Adipocyte (in vitro differentiated cells): ENCODE data around the gene SNX9.

Source experiments
- DNase-seq: peaks from one replicate; pipeline ENCODE4 v3.0.0-alpha.2; 2015; ENCODE audit warnings: low read depth
- H3K27me3 ChIP-seq: replicated peaks from 2 replicates; pipeline ENCODE4 v1.7.0; 2013; ENCODE audit warnings: mild to moderate bottlenecking, low read length, moderate library complexity; ENCODE audit not compliant: control insufficient read depth, insufficient read depth
- H3K36me3 ChIP-seq: 2 replicates; pipeline ENCODE4 v1.7.0; 2013; ENCODE audit warnings: low read length, mild to moderate bottlenecking, moderate library complexity; ENCODE audit not compliant: control insufficient read depth, insufficient read depth, severe bottlenecking
- H3K4me1 ChIP-seq: 2 replicates; pipeline ENCODE4 v1.7.0; 2013; ENCODE audit warnings: mild to moderate bottlenecking, low read length, moderate library complexity; ENCODE audit not compliant: control insufficient read depth, insufficient read depth
- H3K4me3 ChIP-seq: 2 replicates; pipeline ENCODE4 v1.7.0; 2013; ENCODE audit warnings: mild to moderate bottlenecking, low read length, moderate library complexity
- H3K9ac ChIP-seq: 2 replicates; pipeline ENCODE4 v1.7.0; 2013; ENCODE audit warnings: mild to moderate bottlenecking, low read length, moderate library complexity
- H3K9me3 ChIP-seq: 2 replicates; pipeline ENCODE4 v1.7.0; 2013; ENCODE audit warnings: mild to moderate bottlenecking, low read length, moderate library complexity; ENCODE audit not compliant: control insufficient read depth

SNX9 gene

GRCh38 chr6:157911278-157911677 lies 88.2 kb downstream of the SNX9 start:
- no peaks in the 10 kb centered on the region for H3K9me3 ChIP-seq
- H3K4me1 ChIP-seq: peaks cover 22% of the 10 kb centered on the region
- H3K36me3 ChIP-seq: peaks cover 62% of the 10 kb centered on the region
- H3K9ac ChIP-seq: no peak overlapping the region
- no peak overlapping the region for H3K4me3 ChIP-seq
- DNase-seq: no peak
- H3K27me3 ChIP-seq: no peaks in the 10 kb centered on the region

GRCh38 chr6:157911786-157912185 lies 88.7 kb downstream of the SNX9 start:
- no peak for DNase-seq
- no peaks in the 10 kb centered on the region for H3K9me3 ChIP-seq
- peak overlapping the region; percentile 38 for H3K9ac ChIP-seq
- no peak overlapping the region for H3K4me3 ChIP-seq
- no peaks in the 10 kb centered on the region for H3K27me3 ChIP-seq
- peaks cover 17% of the 10 kb centered on the region for H3K4me1 ChIP-seq
- peaks cover 67% of the 10 kb centered on the region for H3K36me3 ChIP-seq

DNA sequence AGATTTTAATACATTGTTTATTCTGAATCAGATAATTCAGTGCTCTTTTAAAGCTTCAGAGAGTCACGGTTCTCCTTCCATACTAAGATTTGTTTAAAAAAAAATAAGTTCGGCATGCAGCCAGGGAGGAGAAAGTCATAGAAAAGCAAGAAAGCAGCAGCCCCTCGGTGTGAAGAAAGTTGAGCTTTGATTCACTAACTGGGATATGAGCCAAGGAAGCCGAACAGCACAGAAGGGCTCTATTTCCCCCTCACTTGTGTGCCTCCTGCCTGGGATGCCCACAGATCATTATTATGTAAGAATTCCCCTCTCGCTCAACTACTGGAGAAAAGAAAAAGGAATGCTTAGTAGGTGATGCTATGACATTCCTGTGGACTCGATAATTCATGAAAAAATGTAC lies 89.3 kb downstream of the SNX9 start:
- H3K36me3 ChIP-seq: peaks cover 69% of the 10 kb centered on the region
- DNase-seq: peak; percentile 87

DNA sequence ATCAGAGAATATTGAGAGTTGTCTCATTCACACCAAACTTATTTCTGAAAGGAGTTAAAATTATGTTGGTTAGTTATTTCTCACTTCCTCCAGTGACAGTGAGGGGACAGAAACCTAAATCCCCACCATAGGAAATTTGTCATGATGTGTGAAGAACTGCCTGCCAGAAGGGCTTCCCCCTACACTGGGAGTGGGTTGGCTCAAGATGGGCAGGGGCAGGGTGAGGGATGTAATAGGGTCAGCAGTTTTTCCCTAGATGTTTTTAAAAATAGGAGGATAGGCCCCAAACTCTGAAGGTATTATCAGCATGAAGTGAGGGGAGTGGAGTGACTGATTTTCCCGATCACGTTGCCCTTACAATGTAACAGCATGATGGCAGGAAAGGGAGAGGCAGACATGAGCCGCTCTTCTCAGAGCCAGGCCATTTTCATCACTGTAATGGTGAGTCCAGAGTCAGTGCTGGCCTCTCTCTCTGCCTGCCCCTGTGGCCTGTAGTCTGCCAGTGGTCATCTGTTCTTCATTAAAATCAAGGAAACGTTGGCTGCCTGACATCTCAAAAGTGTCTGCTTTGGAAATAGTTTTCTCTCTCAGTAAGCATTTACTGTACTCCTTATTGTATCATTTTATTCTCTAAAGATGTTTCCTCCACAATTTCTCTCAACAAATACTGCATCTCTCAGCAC lies 98.8 kb downstream of the SNX9 start:
- Histone ChIP-seq H3K36me3 (peaks cover 88% of the 10 kb centered on the region), H3K4me1 (peaks cover 14% of the 10 kb centered on the region), H3K4me3 (no peak overlapping the region), H3K9me3 (peaks cover 7% of the 10 kb centered on the region), H3K27me3 (no peaks in the 10 kb centered on the region), H3K9ac (peak overlapping the region; percentile 5)
- peak; percentile 95 for DNase-seq

More for the DNA sequence above, 89.3 kb downstream of the SNX9 start:
- H3K9me3 ChIP-seq: no peaks in the 10 kb centered on the region
- H3K4me1 ChIP-seq: peaks cover 14% of the 10 kb centered on the region
- no peaks in the 10 kb centered on the region for H3K27me3 ChIP-seq
- peak overlapping the region; percentile 38 for H3K9ac ChIP-seq
- no peak overlapping the region for H3K4me3 ChIP-seq

DNA sequence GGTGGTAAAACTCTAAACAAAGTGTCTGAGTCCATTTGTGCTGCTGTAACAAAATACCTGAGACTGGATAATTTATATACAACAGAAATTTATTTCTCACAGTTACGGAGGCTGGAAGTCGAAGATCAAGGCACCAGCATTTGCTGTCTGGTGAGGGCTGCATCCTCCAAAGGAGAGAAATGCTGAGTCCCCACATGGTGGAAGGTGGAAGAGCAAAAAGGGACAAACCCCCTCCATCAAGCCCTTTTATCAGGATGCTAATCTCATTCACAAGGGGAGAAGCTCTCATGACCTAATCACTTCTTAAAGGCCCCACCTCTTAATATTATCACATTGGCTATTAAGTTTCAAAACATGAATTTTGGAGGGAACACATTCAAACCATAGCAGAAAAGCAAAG lies 102.7 kb downstream of the SNX9 start:
- Histone ChIP-seq H3K36me3 (peaks cover 93% of the 10 kb centered on the region), H3K27me3 (no peaks in the 10 kb centered on the region), H3K9me3 (no peaks in the 10 kb centered on the region), H3K9ac (no peak overlapping the region), H3K4me1 (peaks cover 14% of the 10 kb centered on the region), H3K4me3 (no peak overlapping the region)
- DNase-seq: no peak

- H3K36me3 ChIP-seq: peaks cover 96% of the 10 kb centered on the region
These were observed 104.0 kb downstream of the SNX9 start for GRCh38 chr6:157927011-157927410.

GRCh38 chr6:157928428-157928827 lies 105.4 kb downstream of the SNX9 start:
- H3K9me3 ChIP-seq: no peaks in the 10 kb centered on the region
- no peak overlapping the region for H3K4me3 ChIP-seq
- H3K27me3 ChIP-seq: no peaks in the 10 kb centered on the region
- H3K36me3 ChIP-seq: peaks cover 96% of the 10 kb centered on the region
- no peak for DNase-seq
- no peak overlapping the region for H3K9ac ChIP-seq
- H3K4me1 ChIP-seq: no peaks in the 10 kb centered on the region

More at GRCh38 chr6:157927011-157927410, 104.0 kb downstream of the SNX9 start:
- Histone ChIP-seq H3K4me3 (no peak overlapping the region), H3K4me1 (peaks cover 9% of the 10 kb centered on the region), H3K9ac (no peak overlapping the region), H3K9me3 (no peaks in the 10 kb centered on the region), H3K27me3 (no peaks in the 10 kb centered on the region)
- DNase-seq: no peak

- H3K4me1 ChIP-seq: no peaks in the 10 kb centered on the region
- no peaks in the 10 kb centered on the region for H3K27me3 ChIP-seq
- H3K36me3 ChIP-seq: peaks cover 96% of the 10 kb centered on the region
- H3K4me3 ChIP-seq: no peak overlapping the region
- no peak for DNase-seq
- H3K9ac ChIP-seq: no peak overlapping the region
- no peaks in the 10 kb centered on the region for H3K9me3 ChIP-seq
These were observed 106.0 kb downstream of the SNX9 start for GRCh38 chr6:157929076-157929475.

- H3K4me1 ChIP-seq: no peaks in the 10 kb centered on the region
- H3K9ac ChIP-seq: no peak overlapping the region
- no peaks in the 10 kb centered on the region for H3K27me3 ChIP-seq
- H3K9me3 ChIP-seq: no peaks in the 10 kb centered on the region
- no peak overlapping the region for H3K4me3 ChIP-seq
- no peak for DNase-seq
- H3K36me3 ChIP-seq: peaks cover 97% of the 10 kb centered on the region
These were observed 106.8 kb downstream of the SNX9 start for GRCh38 chr6:157929765-157930319.

GRCh38 chr6:157935786-157936185 lies 112.7 kb downstream of the SNX9 start:
- Histone ChIP-seq H3K27me3 (no peaks in the 10 kb centered on the region), H3K4me3 (no peak overlapping the region), H3K9me3 (no peaks in the 10 kb centered on the region), H3K36me3 (peaks cover 100% of the 10 kb centered on the region), H3K9ac (no peak overlapping the region), H3K4me1 (no peaks in the 10 kb centered on the region)
- no peak for DNase-seq

DNA sequence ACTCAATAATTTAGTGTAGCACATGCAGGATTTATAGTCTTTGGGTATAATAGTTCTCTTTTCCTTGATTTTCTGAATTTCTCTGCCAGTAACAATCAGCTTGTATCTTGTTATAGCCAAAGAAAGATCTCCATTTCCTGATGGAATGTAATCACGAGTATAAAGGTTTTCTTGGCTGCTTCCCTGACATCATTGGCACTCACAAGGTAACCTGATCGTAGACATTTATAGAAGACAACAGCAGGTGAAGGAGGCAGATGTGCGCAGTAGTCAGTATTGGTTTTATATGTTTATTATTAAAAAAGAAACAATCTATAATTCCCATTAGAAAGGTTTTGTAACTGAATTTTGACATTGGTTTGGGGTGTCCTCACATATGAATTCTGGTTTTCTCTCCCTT lies 114.3 kb downstream of the SNX9 start:
- Histone ChIP-seq H3K4me1 (no peaks in the 10 kb centered on the region), H3K36me3 (peaks cover 100% of the 10 kb centered on the region), H3K4me3 (no peak overlapping the region), H3K27me3 (no peaks in the 10 kb centered on the region), H3K9ac (no peak overlapping the region), H3K9me3 (no peaks in the 10 kb centered on the region)
- DNase-seq: no peak

- Histone ChIP-seq H3K9ac (no peak overlapping the region), H3K4me3 (no peak overlapping the region), H3K27me3 (no peaks in the 10 kb centered on the region), H3K36me3 (peaks cover 100% of the 10 kb centered on the region), H3K9me3 (no peaks in the 10 kb centered on the region), H3K4me1 (no peaks in the 10 kb centered on the region)
- no peak for DNase-seq
These were observed 114.9 kb downstream of the SNX9 start for GRCh38 chr6:157937916-157938315.
